ENCODE data around the gene TRIM77.
"Not testable (repeated sequence)": the region's sequence is repeated elsewhere in the genome, so short reads cannot be mapped to it uniquely, and the experiment has no call there.

Gene TRIM77

GRCh38 chr11:89730215-89730614, 20.1 kb downstream of the TRIM77 start:
- not testable (repeated sequence) for H3K4me1 ChIP-seq (ENCODE audit: control insufficient read depth, insufficient read depth, low read length); H3K4me3 ChIP-seq (ENCODE audit: low read length in 2 of 2); H3K36me3 ChIP-seq (ENCODE audit: control insufficient read depth in 2 of 2, insufficient read depth in 2 of 2, low read length in 2 of 2); H3K27ac ChIP-seq (ENCODE audit: low read length); H3K9ac ChIP-seq (ENCODE audit: low read length in 2 of 2); H3K9me3 ChIP-seq (ENCODE audit: control insufficient read depth in 2 of 2, low read length in 2 of 2); H3K27me3 ChIP-seq (ENCODE audit: control insufficient read depth in 1 of 2, insufficient read depth in 2 of 2, low read length in 2 of 2)

GRCh38 chr11:89736566-89736965, 26.5 kb downstream of the TRIM77 start:
- H3K27me3 ChIP-seq (ENCODE audit: control insufficient read depth in 1 of 2, insufficient read depth in 2 of 2, low read length in 2 of 2): no peaks in the 10 kb centered on the region
- H3K4me1 ChIP-seq (ENCODE audit: control insufficient read depth, insufficient read depth, low read length): no peaks in the 10 kb centered on the region
- no peak overlapping the region for H3K4me3 ChIP-seq (ENCODE audit: low read length in 2 of 2)
- no peaks in the 10 kb centered on the region for H3K9me3 ChIP-seq (ENCODE audit: control insufficient read depth in 2 of 2, low read length in 2 of 2)
- no peak overlapping the region for H3K9ac ChIP-seq (ENCODE audit: low read length in 2 of 2)
- no peak overlapping the region for H3K27ac ChIP-seq (ENCODE audit: low read length)
- H3K36me3 ChIP-seq (ENCODE audit: control insufficient read depth in 2 of 2, insufficient read depth in 2 of 2, low read length in 2 of 2): no peaks in the 10 kb centered on the region

DNA sequence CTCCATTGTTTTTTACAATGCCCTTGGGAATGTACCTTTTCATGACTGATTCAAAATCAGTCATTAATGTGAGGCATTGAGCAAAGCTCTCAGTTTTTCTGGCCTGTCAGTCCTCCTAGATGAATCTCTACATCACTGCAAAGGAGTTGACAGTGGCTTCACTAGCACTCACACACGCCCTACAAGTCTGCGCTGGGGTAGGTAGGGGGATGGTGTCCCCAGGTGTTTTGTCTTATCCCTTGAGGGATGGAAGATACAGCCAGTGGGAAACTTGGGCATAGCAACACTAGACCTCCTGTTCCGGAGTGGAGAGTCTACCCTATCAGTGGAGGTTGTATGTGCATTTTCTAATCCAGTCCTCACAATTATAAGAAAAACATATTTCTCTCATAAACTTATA, 27.0 kb downstream of the TRIM77 start:
- H3K36me3 ChIP-seq (ENCODE audit: control insufficient read depth in 2 of 2, insufficient read depth in 2 of 2, low read length in 2 of 2): no peaks in the 10 kb centered on the region
- no peaks in the 10 kb centered on the region for H3K9me3 ChIP-seq (ENCODE audit: control insufficient read depth in 2 of 2, low read length in 2 of 2)
- H3K4me1 ChIP-seq (ENCODE audit: control insufficient read depth, insufficient read depth, low read length): no peaks in the 10 kb centered on the region
- H3K4me3 ChIP-seq (ENCODE audit: low read length in 2 of 2): no peak overlapping the region
- H3K27me3 ChIP-seq (ENCODE audit: control insufficient read depth in 1 of 2, insufficient read depth in 2 of 2, low read length in 2 of 2): no peaks in the 10 kb centered on the region
- no peak overlapping the region for H3K27ac ChIP-seq (ENCODE audit: low read length)
- no peak overlapping the region for H3K9ac ChIP-seq (ENCODE audit: low read length in 2 of 2)

- not testable (repeated sequence) for H3K4me3 ChIP-seq (ENCODE audit: low read length in 2 of 2); H3K27me3 ChIP-seq (ENCODE audit: control insufficient read depth in 1 of 2, insufficient read depth in 2 of 2, low read length in 2 of 2); H3K9me3 ChIP-seq (ENCODE audit: control insufficient read depth in 2 of 2, low read length in 2 of 2); H3K36me3 ChIP-seq (ENCODE audit: control insufficient read depth in 2 of 2, insufficient read depth in 2 of 2, low read length in 2 of 2); H3K9ac ChIP-seq (ENCODE audit: low read length in 2 of 2); H3K4me1 ChIP-seq (ENCODE audit: control insufficient read depth, insufficient read depth, low read length); H3K27ac ChIP-seq (ENCODE audit: low read length)
Observed at GRCh38 chr11:89741406-89741805, 31.3 kb downstream of the TRIM77 start.

GRCh38 chr11:89744158-89744557, 34.1 kb downstream of the TRIM77 start:
- H3K4me1 ChIP-seq (ENCODE audit: control insufficient read depth, insufficient read depth, low read length); H3K27me3 ChIP-seq (ENCODE audit: control insufficient read depth in 1 of 2, insufficient read depth in 2 of 2, low read length in 2 of 2); H3K4me3 ChIP-seq (ENCODE audit: low read length in 2 of 2); H3K9me3 ChIP-seq (ENCODE audit: control insufficient read depth in 2 of 2, low read length in 2 of 2); H3K27ac ChIP-seq (ENCODE audit: low read length); H3K36me3 ChIP-seq (ENCODE audit: control insufficient read depth in 2 of 2, insufficient read depth in 2 of 2, low read length in 2 of 2); H3K9ac ChIP-seq (ENCODE audit: low read length in 2 of 2): not testable (repeated sequence)

DNA sequence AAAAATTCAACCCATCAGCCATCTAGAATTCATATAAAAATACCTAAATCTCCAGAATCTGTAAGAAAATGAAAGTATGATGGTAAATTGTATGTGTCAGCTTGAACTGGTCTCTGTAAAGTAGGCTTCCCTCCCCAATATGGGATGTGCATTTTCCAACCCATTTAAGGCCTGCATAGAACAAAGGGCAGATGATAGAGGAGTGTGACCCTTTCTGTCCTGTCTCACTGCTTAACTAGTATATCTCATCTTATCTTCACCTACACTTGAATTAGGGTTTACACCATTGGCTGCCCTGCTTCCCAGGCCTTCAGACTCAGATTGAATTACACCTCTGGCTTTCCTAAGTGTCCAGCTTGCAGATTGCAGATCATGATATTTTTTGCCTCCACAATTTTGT, 40.7 kb downstream of the TRIM77 start:
- H3K4me3 ChIP-seq (ENCODE audit: low read length in 2 of 2): not testable (repeated sequence)

More for the DNA sequence above, 40.7 kb downstream of the TRIM77 start:
- not testable (repeated sequence) for H3K9ac ChIP-seq (ENCODE audit: low read length in 2 of 2); H3K4me1 ChIP-seq (ENCODE audit: control insufficient read depth, insufficient read depth, low read length); H3K27ac ChIP-seq (ENCODE audit: low read length); H3K27me3 ChIP-seq (ENCODE audit: control insufficient read depth in 1 of 2, insufficient read depth in 2 of 2, low read length in 2 of 2); H3K9me3 ChIP-seq (ENCODE audit: control insufficient read depth in 2 of 2, low read length in 2 of 2); H3K36me3 ChIP-seq (ENCODE audit: control insufficient read depth in 2 of 2, insufficient read depth in 2 of 2, low read length in 2 of 2)
